Lung (tissue), 12 donors: Measurements from ENCODE around the gene CLDN9. TPM values are rescaled to one million over a fixed set of nuclear protein-coding genes. Genes with fewer than 3 reads are reported as not detected.

Experiments used
- ATAC-seq: fragments of 200-7000 bp; cut with Tn5 transposase; one replicate; pipeline ENCODE4 v1.9.1; 2020; ENCODE audit warnings: moderate number of reproducible peaks; ENCODE audit not compliant: insufficient read depth, low FRiP score
- DNase-seq, 3 donors: peaks; one replicate each; pipeline ENCODE4 v3.0.0-alpha.2; 2013 to 2017
- H3K27ac ChIP-seq, 2 donors: one replicate each; pipeline ENCODE4 v1.5.1; 2013; ENCODE audit warnings: mild to moderate bottlenecking in 2 of 2, moderate library complexity in 2 of 2, control low read depth in 1 of 2, inconsistent platforms in 1 of 2, low read depth in 1 of 2, low read length in 1 of 2
- H3K27me3 ChIP-seq, 3 donors: one replicate each; pipeline ENCODE4 v1.5.1; 2013; ENCODE audit warnings: low read length in 2 of 3; ENCODE audit not compliant: control insufficient read depth in 3 of 3, insufficient read depth in 3 of 3
- H3K36me3 ChIP-seq, 4 donors: one replicate each; pipeline ENCODE4 v1.5.1; 2013; ENCODE audit warnings: low read length in 4 of 4, mild to moderate bottlenecking in 1 of 4, moderate library complexity in 1 of 4; ENCODE audit not compliant: control insufficient read depth in 4 of 4, insufficient read depth in 4 of 4
- H3K4me1 ChIP-seq, 5 donors: one replicate each; pipeline ENCODE4 v1.5.1; 2013; ENCODE audit warnings: low read length in 5 of 5, mild to moderate bottlenecking in 2 of 5, moderate library complexity in 1 of 5; ENCODE audit not compliant: control insufficient read depth in 5 of 5, insufficient read depth in 5 of 5
- H3K4me3 ChIP-seq: one replicate; pipeline ENCODE4 v1.5.1; 2013; ENCODE audit warnings: mild to moderate bottlenecking, control low read depth, moderate library complexity
- H3K9ac ChIP-seq, 2 donors: one replicate each; pipeline ENCODE4 v1.5.1; 2013; ENCODE audit warnings: low read length in 2 of 2, control low read depth in 1 of 2; ENCODE audit not compliant: insufficient read depth in 1 of 2
- H3K9me3 ChIP-seq, 4 donors: one replicate each; pipeline ENCODE4 v1.5.1; 2013; ENCODE audit warnings: low read length in 3 of 4, mild to moderate bottlenecking in 1 of 4, moderate library complexity in 1 of 4; ENCODE audit not compliant: control insufficient read depth in 4 of 4, insufficient read depth in 3 of 4
- CTCF ChIP-seq: IDR thresholded peaks from 2 replicates; pipeline ENCODE4 v1.5.1; 2012; ENCODE audit warnings: mild to moderate bottlenecking; ENCODE audit errors: control extremely low read depth, extremely low read depth
- WGBS, 2 donors: extraction: QIAGEN DNeasy Blood & Tissue Kit; methylation state at CpG; one replicate each; pipeline ENCODE4 v1.1.7; 2013; 5-methylcytosine and 5-hydroxymethylcytosine counted together
- polyA plus RNA-seq, 2 donors: library from polyadenylated mRNA; stranded (reverse); fragments of 200-250 nt; gene quantifications; one replicate each; pipeline ENCODE4 v1.2.1, GENCODE V29; 2013
- total RNA-seq, 2 donors: library from RNA; depleted of rRNA in 1 of 2; stranded (reverse); fragments of >200 nt in 1 of 2; gene quantifications; one replicate each; pipeline ENCODE4 v1.2.1, GENCODE V29; 2014 to 2021
- donor health status: control.
- donor health status: control.
- donor health status: Bipolar disorder and iron deficiency.
- donor health status: healthy.
- donor health status: DM: yes; HTN: yes; CAD: no.

The CLDN9 gene
- total and polyA plus RNA-seq, 4 donors, result 0.91 to 5.3 (median 1.3) TPM

- peaks cover 0 to 33% (median 7%) of the 10 kb centered on the region in 5 donors for H3K4me1 ChIP-seq
- H3K4me3 ChIP-seq, result no peak overlapping the region
- no peak for TF ChIP-seq CTCF
- no peaks in the 10 kb centered on the region for H3K27me3 ChIP-seq
- H3K36me3 ChIP-seq, result no peaks in the 10 kb centered on the region
- H3K9ac ChIP-seq, result no peak overlapping the region
- WGBS, 2 donors, result 65 to 86% methylated on average over 10 of the region's 10 CpGs
- DNase-seq, result no peak
- H3K9me3 ChIP-seq, result no peaks in the 10 kb centered on the region
- H3K27ac ChIP-seq, result no peak overlapping the region
- no peak for ATAC-seq
Observed at GRCh38 chr16:2990891-2991290, 21.8 kb upstream of the CLDN9 start.

GRCh38 chr16:2991566-2992261, 21.0 kb upstream of the CLDN9 start:
- no peak for DNase-seq
- H3K9ac ChIP-seq, result no peak overlapping the region
- peaks cover 0 to 25% (median 4%) of the 10 kb centered on the region in 5 donors for H3K4me1 ChIP-seq
- WGBS, 2 donors, result 85 to 86% methylated on average over 11 to 12 of the region's 12 CpGs
- TF ChIP-seq CTCF, result no peak
- no peaks in the 10 kb centered on the region for H3K36me3 ChIP-seq
- H3K4me3 ChIP-seq, result no peak overlapping the region
- no peak for ATAC-seq
- H3K9me3 ChIP-seq, result no peaks in the 10 kb centered on the region
- no peaks in the 10 kb centered on the region for H3K27me3 ChIP-seq
- no peak overlapping the region for H3K27ac ChIP-seq

- 84 to 95% methylated on average over 14 of the region's 14 CpGs for WGBS, 2 donors
- no peak overlapping the region for H3K9ac ChIP-seq
- H3K4me1 ChIP-seq, result peaks cover 0 to 17% (median 2%) of the 10 kb centered on the region in 5 donors
- DNase-seq, result no peak
- H3K4me3 ChIP-seq, result no peak overlapping the region
- no peak for TF ChIP-seq CTCF
- no peaks in the 10 kb centered on the region for H3K27me3 ChIP-seq
- no peak overlapping the region for H3K27ac ChIP-seq
- no peaks in the 10 kb centered on the region for H3K36me3 ChIP-seq
- ATAC-seq, result no peak
- H3K9me3 ChIP-seq, result no peaks in the 10 kb centered on the region
Observed at GRCh38 chr16:2992383-2993081, 20.2 kb upstream of the CLDN9 start.
